GM21619 (cell line): ENCODE measurements around the gene EIF5AL1.
"Not testable (repeated sequence)": the region's sequence is repeated elsewhere in the genome, so short reads cannot be mapped to it uniquely, and the experiment has no call there.

Experiments used
- ATAC-seq: cut with Tn5 transposase; IDR thresholded peaks from one replicate; pipeline ENCODE4 v1.9.1; 2021; ENCODE audit not compliant: unreplicated experiment

EIF5AL1 gene

GRCh38 chr10:79555354-79556309, 43.3 kb downstream of the EIF5AL1 start:
- no peak for ATAC-seq

GRCh38 chr10:79556961-79557360, 44.6 kb downstream of the EIF5AL1 start:
- not testable (repeated sequence) for ATAC-seq

- ATAC-seq, result no peak
Measured at GRCh38 chr10:79559726-79560125, 47.4 kb downstream of the EIF5AL1 start.

GRCh38 chr10:79560160-79560709, 47.9 kb downstream of the EIF5AL1 start, which contains the start of gene SFTPA2:
Gene SFTPA2 (minus strand): TSS chr10:79560407. CDS start chr10:79559483, 924 bp downstream.
- no peak for ATAC-seq

GRCh38 chr10:79561257-79561656, 48.9 kb downstream of the EIF5AL1 start:
- no peak for ATAC-seq

GRCh38 chr10:79562135-79562756, 49.9 kb downstream of the EIF5AL1 start:
- ATAC-seq, result no peak

GRCh38 chr10:79563426-79563825, 51.1 kb downstream of the EIF5AL1 start:
- ATAC-seq, result no peak
